HepG2 (cell line): ENCODE measurements around the gene SCAI. TPM values are rescaled to one million over a fixed set of nuclear protein-coding genes. Genes with fewer than 3 reads are reported as not detected.

Experiments used
- ATAC-seq: fragments of 200-7000 bp; cut with Tn5 transposase; 3 replicates; pipeline ENCODE4 v1.9.1; 2020; ENCODE audit warnings: mild to moderate bottlenecking, moderate library complexity
- BruUV-seq: library from RNA; stranded (reverse); fragments of 400-500 nt; replicated peaks from 2 replicates; lab custom pipeline; 2021; lab: Mats Ljungman, UMichigan
- CTCF ChIA-PET: fragments of 300-600 bp; formaldehyde crosslinking; extraction: SDS; loops from one replicate; lab custom pipeline; 2021; ENCODE audit warnings: low total read pairs, inconsistent platforms, low intra/inter-chr PET ratio; lab: Yijun Ruan, JAX
- POLR2A ChIA-PET: fragments of 350-600 bp; sonication (Branson Sonifier 250); formaldehyde crosslinking; loops from one replicate; lab custom pipeline; 2020; ENCODE audit warnings: antibody characterized with exemption, inconsistent platforms; lab: Yijun Ruan, JAX
- DNase-seq: peaks from one replicate; pipeline ENCODE4 v3.0.0-alpha.2; 2015; ENCODE audit warnings: low spot score
- FAIRE-seq: peaks from 3 replicates; lab custom pipeline; 2011; peaks lifted over from hg19 to GRCh38; lab: Jason Lieb, UNC
- H2AFZ ChIP-seq: one replicate; pipeline ENCODE4 v1.6.1; 2011; ENCODE audit warnings: low read length, inconsistent platforms
- H3K27ac ChIP-seq: fragments of 300-600 bp; 3 replicates; pipeline ENCODE4 v1.8.0; 2011; ENCODE audit warnings: mixed run types, mild to moderate bottlenecking, mixed read lengths, low read length, inconsistent platforms; ENCODE audit not compliant: insufficient read depth; ENCODE audit errors: extremely low read length
- H3K27me3 ChIP-seq, 2 experiments: fragments of 200-600 bp in 1 of 2; 2 replicates in 1 of 2; 3 replicates in 1 of 2; pipeline versions ENCODE4 v1.6.0 to v1.8.0; 2011; ENCODE audit warnings: low read length in 2 of 2, mild to moderate bottlenecking in 2 of 2, moderate library complexity in 2 of 2, inconsistent platforms in 1 of 2; ENCODE audit not compliant: insufficient read depth in 2 of 2, control insufficient read depth in 1 of 2
- H3K36me3 ChIP-seq, 2 experiments: fragments of 200-600 bp in 1 of 2; replicated peaks in 1 of 2; 2 replicates in 1 of 2; 3 replicates in 1 of 2; pipeline versions ENCODE4 v1.5.1 to v1.8.0; 2011; ENCODE audit warnings: low read length in 2 of 2, inconsistent platforms in 1 of 2; ENCODE audit not compliant: insufficient read depth in 2 of 2, control insufficient read depth in 1 of 2
- H3K4me1 ChIP-seq: 2 replicates; pipeline ENCODE4 v1.5.1; 2012; ENCODE audit warnings: low read length, inconsistent platforms; ENCODE audit not compliant: insufficient read depth
- H3K4me2 ChIP-seq: 2 replicates; pipeline ENCODE4 v1.6.0; 2011; ENCODE audit warnings: low read depth, low read length, inconsistent platforms
- H3K4me3 ChIP-seq, 3 experiments: fragments of 200-600 bp in 1 of 3; sonication (generic), shearing (Covaris generic) in 1 of 3; replicated peaks in 1 of 3; 2 replicates each; pipeline ENCODE4 v1.5.1; 2011 to 2016; ENCODE audit warnings: low read length in 3 of 3, inconsistent platforms in 2 of 3, low read depth in 2 of 3, mild to moderate bottlenecking in 2 of 3, control low read depth in 1 of 3, mixed read lengths in 1 of 3; ENCODE audit not compliant: insufficient read depth in 1 of 3
- H3K79me2 ChIP-seq: one replicate; pipeline ENCODE4 v1.6.1; 2011; ENCODE audit warnings: low read length, inconsistent platforms; ENCODE audit not compliant: insufficient read depth
- H3K9ac ChIP-seq: 2 replicates; pipeline ENCODE4 v1.6.0; 2011; ENCODE audit warnings: mild to moderate bottlenecking, low read depth, low read length, inconsistent platforms; ENCODE audit not compliant: insufficient read depth
- H3K9me3 ChIP-seq: 2 replicates; pipeline ENCODE4 v1.5.1; 2012; ENCODE audit warnings: mild to moderate bottlenecking, low read length
- H4K20me1 ChIP-seq: 2 replicates; pipeline ENCODE4 v1.6.0; 2011; ENCODE audit warnings: inconsistent platforms, mild to moderate bottlenecking, low read length, moderate library complexity; ENCODE audit not compliant: insufficient read depth
- HBP1 ChIP-seq: IDR thresholded peaks from 2 replicates; pipeline ENCODE4 v1.6.1; 2016; ENCODE audit warnings: low read depth, control low read depth
- HDAC1 ChIP-seq: sonication (generic); formaldehyde crosslinking; IDR thresholded peaks from 2 replicates; pipeline ENCODE4 v1.5.1; 2020; ENCODE audit warnings: mild to moderate bottlenecking, missing genetic modification reagents
- MATR3 ChIP-seq: sonication (generic); formaldehyde crosslinking; IDR thresholded peaks from 2 replicates; pipeline ENCODE4 v1.4.0; 2020; ENCODE audit warnings: missing genetic modification reagents
- NFIC ChIP-seq: IDR thresholded peaks from 2 replicates; pipeline ENCODE4 v1.6.1; 2012; ENCODE audit warnings: mild to moderate bottlenecking, low read length, inconsistent platforms
- NKX3-1 ChIP-seq: sonication (generic); formaldehyde crosslinking; IDR thresholded peaks from 2 replicates; pipeline ENCODE4 v1.5.0; 2020; ENCODE audit warnings: missing genetic modification reagents
- PRDM15 ChIP-seq: sonication (generic); formaldehyde crosslinking; IDR thresholded peaks from 2 replicates; pipeline ENCODE4 v1.4.0; 2020; ENCODE audit warnings: missing genetic modification reagents
- RFX3 ChIP-seq: IDR thresholded peaks from 2 replicates; pipeline ENCODE4 v1.6.1; 2016; ENCODE audit warnings: missing biosample characterization, missing genetic modification reagents
- SIN3B ChIP-seq: fragments of 150-350 bp; IDR thresholded peaks from 2 replicates; pipeline ENCODE4 v1.6.1; 2014; ENCODE audit warnings: low read length
- ZC3H13 ChIP-seq: sonication (generic); formaldehyde crosslinking; IDR thresholded peaks from 2 replicates; pipeline ENCODE4 v1.8.1; 2023; ENCODE audit warnings: mild to moderate bottlenecking, missing genetic modification reagents, moderate library complexity
- ZKSCAN1 ChIP-seq: fragments of 150-350 bp; IDR thresholded peaks from 2 replicates; pipeline ENCODE4 v1.6.1; 2014; ENCODE audit warnings: low read length
- ZNF326 ChIP-seq: sonication (generic); formaldehyde crosslinking; IDR thresholded peaks from 2 replicates; pipeline ENCODE4 v1.4.0; 2020; ENCODE audit warnings: missing genetic modification reagents, borderline replicate concordance
- ZNF614 ChIP-seq: IDR thresholded peaks from 2 replicates; pipeline ENCODE4 v1.6.1; 2018; ENCODE audit warnings: missing biosample characterization, missing genetic modification reagents, inconsistent platforms, borderline replicate concordance
- ZNF878 ChIP-seq: sonication (generic); formaldehyde crosslinking; IDR thresholded peaks from 2 replicates; pipeline ENCODE4 v1.8.1; 2023; ENCODE audit warnings: mild to moderate bottlenecking, missing genetic modification reagents, moderate library complexity
- WGBS: methylation state at CpG from one replicate; pipeline ENCODE4 v1.1.6; 2017; ENCODE audit warnings: low lambda C conversion rate; 5-methylcytosine and 5-hydroxymethylcytosine counted together
- in situ Hi-C: cut with HindIII; loops from 2 replicates; pipeline ENCODE4 v1.10.0; 2017; ENCODE audit warnings: low pct_unique_long_range_greater_than_20kb; ENCODE audit not compliant: extremely low pct_ligation_motif_present
- intact Hi-C: fragments of 100-400 bp; cut with micrococcal nuclease; formaldehyde crosslinking; loops from one replicate; pipeline ENCODE4 v1.10.0; 2022; ENCODE audit not compliant: unreplicated experiment
- polyA plus RNA-seq, 8 experiments: library from polyadenylated mRNA; depleted of rRNA in 3 of 8; stranded (reverse) in 7 of 8; unstranded in 1 of 8; fragments of >200 nt; fragmentation: Illumina TruSeq in 4 of 8; extraction: Trizol in 4 of 8; gene quantifications; 2 replicates each; pipeline versions ENCODE4 v1.2.1 to v1.2.3, GENCODE V29; 2011 to 2016; ENCODE audit warnings: low read depth in 4 of 8, missing spikeins in 1 of 8, mixed read lengths in 1 of 8; ENCODE audit not compliant: insufficient read depth in 1 of 8
- total RNA-seq, 5 experiments: library from RNA; depleted of rRNA; stranded (reverse); fragments of >200 nt; fragmentation: Illumina TruSeq; extraction: Trizol; gene quantifications; 2 replicates each; pipeline ENCODE4 v1.2.3, GENCODE V29; 2016; ENCODE audit warnings: low read depth in 1 of 5
- TF ChIP-seq, protein P1 (sequence below): sonication (generic); formaldehyde crosslinking; IDR thresholded peaks from 2 replicates; pipeline ENCODE4 v1.5.0; 2020; ENCODE audit warnings: mild to moderate bottlenecking, missing genetic modification reagents, moderate library complexity

The SCAI gene
- total and polyA plus RNA-seq, 2 of the 13 experiments (the other 11 are each of a cell fraction or from before 2014, with no cell fraction given), result 4.4 to 8.4 TPM

DNA sequence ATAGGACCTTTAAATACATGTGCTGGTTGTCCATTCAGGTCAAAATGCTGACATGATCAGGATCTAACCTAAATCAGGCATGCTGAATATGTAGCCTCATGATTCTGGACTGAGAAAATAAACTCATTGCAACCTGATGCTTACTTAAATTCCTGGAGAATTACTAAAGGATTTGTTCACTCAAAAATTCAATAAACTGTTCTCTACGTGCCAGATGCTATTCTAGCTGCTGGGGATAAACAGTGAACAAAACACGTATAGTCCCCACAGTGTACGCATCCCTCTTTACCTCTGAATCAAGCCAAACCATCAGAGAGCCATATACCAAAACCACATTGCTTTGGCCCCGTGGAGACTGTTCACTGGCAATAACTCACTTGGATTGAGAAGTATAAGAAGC lies 6.1 kb downstream of the SCAI start:
- no TSS peak for BruUV-seq
- Histone ChIP-seq H3K4me1 (peaks cover 11% of the 10 kb centered on the region; the same call in 1 of the 2 replicates), H3K79me2 (peaks cover 5% of the 10 kb centered on the region), H3K9ac (no peak overlapping the region)
- in situ Hi-C loops, result no loop called here
- TF ChIP-seq, protein P1, sequence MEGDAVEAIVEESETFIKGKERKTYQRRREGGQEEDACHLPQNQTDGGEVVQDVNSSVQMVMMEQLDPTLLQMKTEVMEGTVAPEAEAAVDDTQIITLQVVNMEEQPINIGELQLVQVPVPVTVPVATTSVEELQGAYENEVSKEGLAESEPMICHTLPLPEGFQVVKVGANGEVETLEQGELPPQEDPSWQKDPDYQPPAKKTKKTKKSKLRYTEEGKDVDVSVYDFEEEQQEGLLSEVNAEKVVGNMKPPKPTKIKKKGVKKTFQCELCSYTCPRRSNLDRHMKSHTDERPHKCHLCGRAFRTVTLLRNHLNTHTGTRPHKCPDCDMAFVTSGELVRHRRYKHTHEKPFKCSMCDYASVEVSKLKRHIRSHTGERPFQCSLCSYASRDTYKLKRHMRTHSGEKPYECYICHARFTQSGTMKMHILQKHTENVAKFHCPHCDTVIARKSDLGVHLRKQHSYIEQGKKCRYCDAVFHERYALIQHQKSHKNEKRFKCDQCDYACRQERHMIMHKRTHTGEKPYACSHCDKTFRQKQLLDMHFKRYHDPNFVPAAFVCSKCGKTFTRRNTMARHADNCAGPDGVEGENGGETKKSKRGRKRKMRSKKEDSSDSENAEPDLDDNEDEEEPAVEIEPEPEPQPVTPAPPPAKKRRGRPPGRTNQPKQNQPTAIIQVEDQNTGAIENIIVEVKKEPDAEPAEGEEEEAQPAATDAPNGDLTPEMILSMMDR (CRISPR knock-in tag), result no peak
- TF ChIP-seq SIN3B, result no peak
- no peak for TF ChIP-seq NKX3-1 (CRISPR knock-in tag)
- no peak for TF ChIP-seq ZNF878 (CRISPR knock-in tag)
- TF ChIP-seq NFIC, result no peak
- TF ChIP-seq ZKSCAN1, result no peak
- no peak for TF ChIP-seq RFX3 (CRISPR knock-in tag)
- TF ChIP-seq PRDM15, result no peak
- no peak for TF ChIP-seq HDAC1
- TF ChIP-seq HBP1 (CRISPR knock-in tag), result no peak
- no peak for TF ChIP-seq ZC3H13 (CRISPR knock-in tag)
- TF ChIP-seq ZNF614, result no peak
- TF ChIP-seq ZNF326 (CRISPR knock-in tag), result no peak
- TF ChIP-seq MATR3, result no peak
- TF ChIP-seq, all 625 proteins: peak for 0
- ChIA-PET CTCF (no interaction called here), POLR2A (no interaction called here)
- DNase-seq, result no peak
- ATAC-seq, result no peak
- H2AFZ ChIP-seq, result no peak overlapping the region
- H3K36me3 ChIP-seq, result no peaks in the 10 kb centered on the region
- no peak overlapping the region for H3K4me2 ChIP-seq
- 99% methylated on average over 4 of the region's 4 CpGs for WGBS
- intact Hi-C loops, result no loop called here
- H3K4me3 ChIP-seq, result no peak overlapping the region
- H4K20me1 ChIP-seq, result no peaks in the 10 kb centered on the region
- no peaks in the 10 kb centered on the region for H3K9me3 ChIP-seq
- no peak overlapping the region for H3K27ac ChIP-seq
- no peaks in the 10 kb centered on the region for H3K27me3 ChIP-seq
- FAIRE-seq, result no peak
